ENCODE data around the gene CTXND2.
"Not testable (repeated sequence)": the region's sequence is repeated elsewhere in the genome, so short reads cannot be mapped to it uniquely, and the experiment has no call there.

The CTXND2 gene

GRCh38 chr1:150928286-150928685 lies 41.4 kb downstream of the CTXND2 start:
- DNase-seq (ENCODE audit: insufficient read length) (no peak), FAIRE-seq (no peak)
- TF ChIP-seq POLR2A (IDR thresholded peaks at IDR 0.05; ENCODE audit: low read depth, low read length): no peak

DNA sequence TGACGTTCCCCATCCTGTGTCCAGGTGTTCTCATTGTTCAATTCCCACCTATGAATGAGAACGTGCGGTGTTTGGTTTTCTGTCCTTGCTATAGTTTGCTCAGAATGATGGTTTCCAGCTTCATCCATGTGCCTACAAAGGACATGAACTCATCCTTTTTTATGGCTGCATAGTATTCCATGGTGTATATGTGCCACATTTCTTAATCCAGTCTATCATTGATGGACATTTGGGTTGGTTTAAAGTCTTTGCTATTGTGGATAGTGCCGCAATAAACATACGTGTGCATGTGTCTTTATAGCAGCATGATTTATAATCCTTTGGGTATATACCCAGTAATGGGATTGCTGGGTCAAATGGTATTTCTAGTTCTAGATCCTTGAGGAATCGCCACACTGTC lies 41.8 kb downstream of the CTXND2 start:
- not testable (repeated sequence) for DNase-seq (ENCODE audit: insufficient read length); FAIRE-seq

DNA sequence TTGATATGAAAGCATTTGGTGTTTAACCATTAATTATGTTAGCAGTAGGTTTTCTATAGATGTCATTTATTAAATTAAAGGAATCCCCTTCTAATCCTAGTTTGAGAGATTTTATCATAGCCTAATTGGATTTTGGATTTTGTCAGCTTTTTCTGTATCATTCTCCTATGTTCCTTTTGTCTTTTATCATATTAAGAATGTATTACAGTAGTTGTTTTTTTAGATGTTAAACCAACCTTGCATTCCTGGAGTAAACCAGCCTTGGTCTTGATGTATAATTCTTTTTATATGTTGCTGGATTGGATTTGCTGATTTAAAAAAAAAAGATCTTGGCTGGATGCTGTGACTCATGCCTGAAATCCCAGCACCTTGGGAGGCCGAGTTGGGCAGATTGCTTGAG lies 44.8 kb downstream of the CTXND2 start:
- DNase-seq (ENCODE audit: insufficient read length) (no peak), FAIRE-seq (no peak)
- TF ChIP-seq POLR2AphosphoS5 (IDR thresholded peaks at IDR 0.05; ENCODE audit: low read depth, low read length): no peak
- TF ChIP-seq POLR2A (IDR thresholded peaks at IDR 0.05; ENCODE audit: low read depth, low read length): no peak
- no peak for TF ChIP-seq TAF1 (IDR thresholded peaks at IDR 0.05; ENCODE audit: borderline replicate concordance, low read depth, low read length)

DNA sequence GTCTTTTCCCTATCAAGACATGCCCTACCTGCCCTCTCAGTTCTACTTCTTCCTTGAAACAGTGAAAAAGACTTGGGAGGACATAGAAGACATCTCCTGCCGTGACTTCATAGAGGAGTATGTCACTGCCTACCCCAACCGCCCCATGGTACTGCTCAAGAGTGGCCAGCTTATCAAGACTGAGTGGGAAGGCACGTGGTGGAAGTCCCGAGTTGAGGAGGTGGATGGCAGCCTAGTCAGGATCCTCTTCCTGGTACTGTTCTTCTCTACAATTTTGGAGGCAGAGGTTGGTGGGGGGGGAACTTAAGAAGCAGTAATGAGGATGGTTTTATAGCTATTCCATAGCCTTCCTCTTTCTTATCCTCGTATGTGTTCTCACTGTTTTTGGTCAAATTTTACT lies 57.9 kb downstream of the CTXND2 start:
- TF ChIP-seq POLR2A (IDR thresholded peaks at IDR 0.05; ENCODE audit: low read depth, low read length) (no peak), POLR2AphosphoS5 (IDR thresholded peaks at IDR 0.05; ENCODE audit: low read depth, low read length) (no peak), TAF1 (IDR thresholded peaks at IDR 0.05; ENCODE audit: borderline replicate concordance, low read depth, low read length) (no peak)
- FAIRE-seq: no peak

GRCh38 chr1:150954708-150955107 lies 67.8 kb downstream of the CTXND2 start:
- DNase-seq (ENCODE audit: insufficient read length) (no peak), FAIRE-seq (no peak)
- TF ChIP-seq POLR2A (IDR thresholded peaks at IDR 0.05; ENCODE audit: low read depth, low read length) (no peak), POLR2AphosphoS5 (IDR thresholded peaks at IDR 0.05; ENCODE audit: low read depth, low read length) (no peak), TAF1 (IDR thresholded peaks at IDR 0.05; ENCODE audit: borderline replicate concordance, low read depth, low read length) (no peak)

More for the DNA sequence above, 57.9 kb downstream of the CTXND2 start:
- no peak for DNase-seq (ENCODE audit: insufficient read length)

GRCh38 chr1:150955280-150955679 lies 68.3 kb downstream of the CTXND2 start:
- TF ChIP-seq POLR2AphosphoS5 (IDR thresholded peaks at IDR 0.05; ENCODE audit: low read depth, low read length) (no peak), POLR2A (IDR thresholded peaks at IDR 0.05; ENCODE audit: low read depth, low read length) (no peak), TAF1 (IDR thresholded peaks at IDR 0.05; ENCODE audit: borderline replicate concordance, low read depth, low read length) (no peak)
- FAIRE-seq (no peak), DNase-seq (ENCODE audit: insufficient read length) (no peak)

DNA sequence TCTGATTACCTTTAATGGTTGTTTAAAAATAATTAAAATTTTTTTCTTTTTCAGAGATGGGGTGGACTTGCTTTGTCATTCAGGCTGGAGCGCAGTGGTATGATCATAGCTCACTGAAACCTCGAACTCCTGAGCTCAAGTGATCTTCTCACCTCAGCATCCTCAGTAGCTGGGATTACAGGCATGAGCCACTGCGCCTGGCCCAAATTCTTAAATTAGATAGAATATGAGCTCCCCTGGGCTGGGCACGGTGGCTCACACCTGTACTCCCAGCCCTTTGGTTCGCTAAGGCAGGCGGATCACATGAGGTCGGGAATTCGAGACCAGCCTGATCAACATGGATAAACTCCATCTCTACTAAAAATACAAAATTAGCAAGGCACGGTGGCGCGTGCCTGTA lies 70.7 kb downstream of the CTXND2 start:
- FAIRE-seq: no peak
- no peak for DNase-seq (ENCODE audit: insufficient read length)
- TF ChIP-seq POLR2AphosphoS5 (IDR thresholded peaks at IDR 0.05; ENCODE audit: low read depth, low read length) (no peak), POLR2A (IDR thresholded peaks at IDR 0.05; ENCODE audit: low read depth, low read length) (no peak), TAF1 (IDR thresholded peaks at IDR 0.05; ENCODE audit: borderline replicate concordance, low read depth, low read length) (no peak)

DNA sequence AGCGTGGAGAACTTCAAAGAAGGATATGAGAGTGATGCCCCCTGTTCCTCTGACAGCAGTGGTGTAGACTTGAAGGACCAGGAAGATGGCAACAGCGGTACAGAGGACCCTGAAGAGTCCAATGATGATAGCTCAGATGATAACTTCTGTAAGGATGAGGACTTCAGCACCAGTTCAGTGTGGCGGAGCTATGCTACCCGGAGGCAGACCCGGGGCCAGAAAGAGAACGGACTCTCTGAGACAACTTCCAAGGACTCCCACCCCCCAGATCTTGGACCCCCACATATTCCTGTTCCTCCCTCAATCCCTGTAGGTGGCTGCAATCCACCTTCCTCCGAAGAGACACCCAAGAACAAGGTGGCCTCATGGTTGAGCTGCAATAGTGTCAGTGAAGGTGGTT lies 73.7 kb downstream of the CTXND2 start:
- FAIRE-seq (no peak), DNase-seq (ENCODE audit: insufficient read length) (no peak)
- TF ChIP-seq POLR2A (IDR thresholded peaks at IDR 0.05; ENCODE audit: low read depth, low read length) (no peak), POLR2AphosphoS5 (IDR thresholded peaks at IDR 0.05; ENCODE audit: low read depth, low read length) (no peak), TAF1 (IDR thresholded peaks at IDR 0.05; ENCODE audit: borderline replicate concordance, low read depth, low read length) (no peak)

DNA sequence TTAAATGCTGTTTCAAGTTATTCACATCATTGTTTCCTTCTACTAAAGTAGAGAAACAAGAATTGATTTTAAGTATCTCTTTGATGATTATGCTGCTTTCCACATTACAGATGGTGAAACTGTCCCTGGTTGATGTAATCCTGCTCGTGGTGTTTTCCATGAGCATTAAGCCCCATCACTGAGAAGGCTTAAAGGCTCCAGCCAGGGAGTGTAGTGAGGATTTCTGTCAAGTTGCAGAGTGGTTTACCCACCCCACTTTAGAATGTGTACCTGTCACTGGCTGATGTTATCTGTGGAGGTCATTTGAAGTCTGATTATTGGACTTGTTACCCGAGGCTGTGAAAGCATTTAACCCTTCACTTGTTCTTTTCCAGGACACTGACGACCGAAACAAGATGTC lies 74.8 kb downstream of the CTXND2 start:
- DNase-seq (ENCODE audit: insufficient read length) (no peak), FAIRE-seq (no peak)
- no peak for TF ChIP-seq TAF1 (IDR thresholded peaks at IDR 0.05; ENCODE audit: borderline replicate concordance, low read depth, low read length)
- no peak for TF ChIP-seq POLR2A (IDR thresholded peaks at IDR 0.05; ENCODE audit: low read depth, low read length)
- no peak for TF ChIP-seq POLR2AphosphoS5 (IDR thresholded peaks at IDR 0.05; ENCODE audit: low read depth, low read length)
